Measurements from ENCODE around the gene IL32. TPM values are rescaled to one million over a fixed set of nuclear protein-coding genes. Genes with fewer than 3 reads are reported as not detected.
A peak's percentile ranks its signal among the peaks of the same experiment; 100 is the strongest.

Gene IL32
- total and polyA plus RNA-seq, 9 of the 15 experiments (the other 6 are each of a cell fraction or from before 2014, with no cell fraction given), result 0.21 to 2.2 (median 0.37) TPM; not detected in 3

- TF ChIP-seq JUND (IDR thresholded peaks at IDR 0.05; ENCODE audit: borderline replicate concordance, low read depth, low read length) (peak; percentile 63; the same call in 1 of the 2 replicates), JUND (tag; IDR thresholded peaks at IDR 0.05; ENCODE audit: borderline replicate concordance, low read depth, low read length) (no peak), PTTG1 (tag; IDR thresholded peaks at IDR 0.05; ENCODE audit: low read depth) (no peak), TCFL5 (CRISPR knock-in tag; conservative IDR thresholded peaks at IDR 0.05) (no peak), DPF2 (IDR thresholded peaks at IDR 0.05) (0 out of 2 replicates have a peak, but pooled peaks have one; percentile 34)
These were observed 48.5 kb downstream of the IL32 start (continued) for GRCh38 chr16:3113765-3114479.

DNA sequence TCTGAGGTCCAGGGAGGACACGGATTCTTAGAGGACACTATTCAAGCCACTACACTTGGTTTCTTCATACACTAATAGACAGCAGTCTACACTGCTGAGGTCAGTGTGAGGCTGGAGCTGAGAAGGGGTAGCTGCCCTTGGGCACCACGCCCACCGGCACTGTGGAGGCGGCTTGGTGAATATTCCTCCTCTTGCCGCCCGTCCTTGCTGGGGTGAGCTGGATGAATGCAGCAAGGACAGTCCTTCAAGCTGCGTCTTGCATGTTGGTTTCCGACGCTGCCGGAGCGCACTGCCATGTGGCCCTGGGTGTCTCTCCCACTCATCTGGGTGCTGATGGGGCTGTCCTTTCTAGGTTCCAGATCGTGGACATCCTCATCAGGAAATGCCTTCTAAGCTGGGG lies 49.6 kb downstream of the IL32 start:
- ATAC-seq, result no peak
- POLR2A ChIA-PET, result interaction anchor here (0.6 to 1.1 kb wide), 3 partner anchors 12 to 112 kb away, joined by 3 read pairs; no protein-coding TSS in a partner anchor
- CTCF ChIA-PET (ENCODE audit: low intra/inter-chr PET ratio), result no interaction called here
- TF ChIP-seq ZFP30 (CRISPR knock-in tag; IDR thresholded peaks at IDR 0.05; ENCODE audit: borderline replicate concordance) (no peak), ZBTB1 (CRISPR knock-in tag; IDR thresholded peaks at IDR 0.05; ENCODE audit: borderline replicate concordance, low read depth) (no peak), BRD9 (IDR thresholded peaks at IDR 0.05; ENCODE audit: low read depth, partially characterized antibody) (no peak), MBD2 (IDR thresholded peaks at IDR 0.05; ENCODE audit: borderline replicate concordance, low read depth) (no peak), RBFOX2 (IDR thresholded peaks at IDR 0.05; ENCODE audit: low read depth, low read length) (no peak), GTF2F1 (IDR thresholded peaks at IDR 0.05; ENCODE audit: low read depth, low read length) (no peak), ZNF436 (CRISPR knock-in tag; IDR thresholded peaks at IDR 0.05) (no peak), ZNF133 (CRISPR knock-in tag; IDR thresholded peaks at IDR 0.05) (no peak), SRSF1 (IDR thresholded peaks at IDR 0.05; ENCODE audit: low read depth, low read length) (no peak), HSF4 (CRISPR knock-in tag; IDR thresholded peaks at IDR 0.05; ENCODE audit: borderline replicate concordance) (no peak)
- TF ChIP-seq, protein P1, sequence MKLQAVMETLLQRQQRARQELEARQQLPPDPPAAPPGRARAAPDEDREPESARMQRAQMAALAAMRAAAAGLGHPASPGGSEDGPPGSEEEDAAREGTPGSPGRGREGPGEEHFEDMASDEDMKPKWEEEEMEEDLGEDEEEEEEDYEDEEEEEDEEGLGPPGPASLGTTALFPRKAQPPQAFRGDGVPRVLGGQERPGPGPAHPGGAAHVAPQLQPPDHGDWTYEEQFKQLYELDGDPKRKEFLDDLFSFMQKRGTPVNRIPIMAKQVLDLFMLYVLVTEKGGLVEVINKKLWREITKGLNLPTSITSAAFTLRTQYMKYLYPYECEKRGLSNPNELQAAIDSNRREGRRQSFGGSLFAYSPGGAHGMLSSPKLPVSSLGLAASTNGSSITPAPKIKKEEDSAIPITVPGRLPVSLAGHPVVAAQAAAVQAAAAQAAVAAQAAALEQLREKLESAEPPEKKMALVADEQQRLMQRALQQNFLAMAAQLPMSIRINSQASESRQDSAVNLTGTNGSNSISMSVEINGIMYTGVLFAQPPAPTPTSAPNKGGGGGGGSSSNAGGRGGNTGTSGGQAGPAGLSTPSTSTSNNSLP (IDR thresholded peaks at IDR 0.05; ENCODE audit: borderline replicate concordance, low read depth, low read length), result no peak
- TF ChIP-seq, protein P2, sequence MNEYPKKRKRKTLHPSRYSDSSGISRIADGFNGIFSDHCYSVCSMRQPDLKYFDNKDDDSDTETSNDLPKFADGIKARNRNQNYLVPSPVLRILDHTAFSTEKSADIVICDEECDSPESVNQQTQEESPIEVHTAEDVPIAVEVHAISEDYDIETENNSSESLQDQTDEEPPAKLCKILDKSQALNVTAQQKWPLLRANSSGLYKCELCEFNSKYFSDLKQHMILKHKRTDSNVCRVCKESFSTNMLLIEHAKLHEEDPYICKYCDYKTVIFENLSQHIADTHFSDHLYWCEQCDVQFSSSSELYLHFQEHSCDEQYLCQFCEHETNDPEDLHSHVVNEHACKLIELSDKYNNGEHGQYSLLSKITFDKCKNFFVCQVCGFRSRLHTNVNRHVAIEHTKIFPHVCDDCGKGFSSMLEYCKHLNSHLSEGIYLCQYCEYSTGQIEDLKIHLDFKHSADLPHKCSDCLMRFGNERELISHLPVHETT (CRISPR knock-in tag; conservative IDR thresholded peaks at IDR 0.05 in 1 of 2, IDR thresholded peaks at IDR 0.05 in 1 of 2), result no peak

More for the DNA sequence above, 49.6 kb downstream of the IL32 start:
- Histone ChIP-seq H3K27ac (ENCODE audit: extremely low read depth, low read depth, low read length) (no peak overlapping the region), H3K9ac (ENCODE audit: insufficient read depth in 1 of 2, low read depth in 2 of 2, low read length in 2 of 2) (peak overlapping the region in 1 of 2 experiments; percentile 72; a peak in 1 of 4 replicates), H3K9me3 (replicated peaks; ENCODE audit: control insufficient read depth, insufficient read depth, low read depth, low read length) (no peaks in the 10 kb centered on the region), H3K36me3 (ENCODE audit: control insufficient read depth, insufficient read depth, low read length) (peaks cover 16% of the 10 kb centered on the region; the same call in 2 of the 3 replicates), H2AFZ (ENCODE audit: low read depth, low read length) (no peak overlapping the region), H3K9me1 (ENCODE audit: control insufficient read depth, insufficient read depth, low read length) (no peaks in the 10 kb centered on the region), H3K4me2 (ENCODE audit: insufficient read depth, low read length) (no peak overlapping the region), H4K20me1 (replicated peaks; ENCODE audit: control insufficient read depth, insufficient read depth, low read length) (no peaks in the 10 kb centered on the region; the same call in 1 of the 2 replicates), H3K4me3 (no peak overlapping the region), H3K27me3 (ENCODE audit: control insufficient read depth in 2 of 2, insufficient read depth in 2 of 2, low read length in 2 of 2) (no peaks in the 10 kb centered on the region), H3K4me1 (replicated peaks in 1 of 2; ENCODE audit: control insufficient read depth in 2 of 2, insufficient read depth in 2 of 2, low read length in 2 of 2) (peaks cover 9 to 37% of the 10 kb centered on the region in 2 experiments; a peak in 4 of 5 replicates), H3K79me2 (ENCODE audit: control insufficient read depth, insufficient read depth, low read length) (peaks cover 12% of the 10 kb centered on the region)
- no TSS peak for BruUV-seq (replicated peaks)
- no peak for DNase-seq (ENCODE audit: extremely low read depth in 1 of 4, low spot score in 3 of 4)
- in situ Hi-C loops (cut with MboI) (no loop called here), intact Hi-C loops (cut with micrococcal nuclease) (no loop called here)
- WGBS (ENCODE audit: insufficient coverage, low coverage, missing lambda C conversion rate), result 84% methylated on average over 11 of the region's 12 CpGs
- FAIRE-seq, result no peak
